Skeletal muscle satellite cell (primary cell): ENCODE data around the gene SFT2D1.

Experiments
- H3K27me3 ChIP-seq: 2 replicates; pipeline ENCODE4 v1.7.0; 2013; ENCODE audit warnings: low read length; ENCODE audit not compliant: control insufficient read depth, insufficient read depth
- H3K36me3 ChIP-seq: 2 replicates; pipeline ENCODE4 v1.7.0; 2013; ENCODE audit warnings: mild to moderate bottlenecking, control low read depth, low read length; ENCODE audit not compliant: insufficient read depth
- H3K4me1 ChIP-seq: 2 replicates; pipeline ENCODE4 v1.7.0; 2013; ENCODE audit warnings: low read length; ENCODE audit not compliant: control insufficient read depth, insufficient read depth
- H3K4me2 ChIP-seq: 2 replicates; pipeline ENCODE4 v1.7.0; 2013; ENCODE audit warnings: mild to moderate bottlenecking, low read length
- H3K4me3 ChIP-seq: 2 replicates; pipeline ENCODE4 v1.7.0; 2013; ENCODE audit warnings: low read length
- H3K9ac ChIP-seq: 2 replicates; pipeline ENCODE4 v1.7.0; 2013; ENCODE audit warnings: mild to moderate bottlenecking, low read depth, low read length, moderate library complexity
- H3K9me3 ChIP-seq: replicated peaks from 2 replicates; pipeline ENCODE4 v1.7.0; 2013; ENCODE audit warnings: mild to moderate bottlenecking, control low read depth, low read length

The SFT2D1 gene

GRCh38 chr6:166310634-166311033, 31.7 kb downstream of the SFT2D1 start:
- no peak overlapping the region for H3K4me3 ChIP-seq
- H3K36me3 ChIP-seq = no peaks in the 10 kb centered on the region
- H3K27me3 ChIP-seq = peaks cover 37% of the 10 kb centered on the region
- peaks cover 6% of the 10 kb centered on the region for H3K4me1 ChIP-seq
- no peaks in the 10 kb centered on the region for H3K9me3 ChIP-seq
- no peak overlapping the region for H3K9ac ChIP-seq
- H3K4me2 ChIP-seq = no peak overlapping the region

GRCh38 chr6:166309977-166310376, 32.4 kb downstream of the SFT2D1 start:
- H3K9ac ChIP-seq = no peak overlapping the region
- peaks cover 6% of the 10 kb centered on the region for H3K4me1 ChIP-seq
- H3K36me3 ChIP-seq = no peaks in the 10 kb centered on the region
- H3K27me3 ChIP-seq = peaks cover 44% of the 10 kb centered on the region
- H3K9me3 ChIP-seq = no peaks in the 10 kb centered on the region
- no peak overlapping the region for H3K4me2 ChIP-seq
- H3K4me3 ChIP-seq = no peak overlapping the region

- no peak overlapping the region for H3K4me3 ChIP-seq
- H3K9ac ChIP-seq = no peak overlapping the region
- H3K36me3 ChIP-seq = no peaks in the 10 kb centered on the region
- no peaks in the 10 kb centered on the region for H3K9me3 ChIP-seq
- H3K4me2 ChIP-seq = peak overlapping the region; percentile 87
- H3K4me1 ChIP-seq = peaks cover 6% of the 10 kb centered on the region
- H3K27me3 ChIP-seq = peaks cover 47% of the 10 kb centered on the region
Measured at GRCh38 chr6:166308769-166309589, 33.4 kb downstream of the SFT2D1 start.

GRCh38 chr6:166308033-166308768, 34.1 kb downstream of the SFT2D1 start, which contains the start of gene PRR18:
PRR18 (minus strand) TSS chr6:166308392; CDS start chr6:166308142, 250 bp downstream.
- Histone ChIP-seq H3K27me3 (peaks cover 48% of the 10 kb centered on the region), H3K36me3 (no peaks in the 10 kb centered on the region), H3K4me3 (peak within 1 kb of the TSS; percentile 64), H3K9me3 (no peaks in the 10 kb centered on the region), H3K9ac (no peak within 1 kb of the TSS), H3K4me1 (peaks cover 6% of the 10 kb centered on the region), H3K4me2 (peak within 1 kb of the TSS; percentile 87)

- Histone ChIP-seq H3K9me3 (no peaks in the 10 kb centered on the region), H3K9ac (no peak overlapping the region), H3K4me1 (peaks cover 6% of the 10 kb centered on the region), H3K4me2 (peak overlapping the region; percentile 87), H3K36me3 (no peaks in the 10 kb centered on the region), H3K4me3 (peak overlapping the region; percentile 64), H3K27me3 (peaks cover 51% of the 10 kb centered on the region)
Measured at GRCh38 chr6:166307082-166308032, 35.0 kb downstream of the SFT2D1 start.

GRCh38 chr6:166306378-166307081, 35.8 kb downstream of the SFT2D1 start:
- H3K9ac ChIP-seq = no peak overlapping the region
- H3K4me2 ChIP-seq = no peak overlapping the region
- H3K27me3 ChIP-seq = peaks cover 51% of the 10 kb centered on the region
- no peaks in the 10 kb centered on the region for H3K36me3 ChIP-seq
- peaks cover 6% of the 10 kb centered on the region for H3K4me1 ChIP-seq
- H3K9me3 ChIP-seq = no peaks in the 10 kb centered on the region
- H3K4me3 ChIP-seq = no peak overlapping the region

- H3K4me3 ChIP-seq = no peak overlapping the region
- H3K27me3 ChIP-seq = peaks cover 51% of the 10 kb centered on the region
- H3K9me3 ChIP-seq = no peaks in the 10 kb centered on the region
Measured at GRCh38 chr6:166305562-166306117, 36.7 kb downstream of the SFT2D1 start.

GRCh38 chr6:166304106-166304505, 38.2 kb downstream of the SFT2D1 start:
- Histone ChIP-seq H3K4me2 (no peak overlapping the region), H3K4me3 (no peak overlapping the region), H3K9me3 (no peaks in the 10 kb centered on the region), H3K27me3 (peaks cover 44% of the 10 kb centered on the region), H3K9ac (no peak overlapping the region), H3K36me3 (no peaks in the 10 kb centered on the region), H3K4me1 (peaks cover 6% of the 10 kb centered on the region)

More at GRCh38 chr6:166305562-166306117, 36.7 kb downstream of the SFT2D1 start:
- Histone ChIP-seq H3K4me2 (no peak overlapping the region), H3K36me3 (no peaks in the 10 kb centered on the region), H3K4me1 (peaks cover 6% of the 10 kb centered on the region), H3K9ac (no peak overlapping the region)

GRCh38 chr6:166301611-166302529, 40.5 kb downstream of the SFT2D1 start:
- Histone ChIP-seq H3K4me2 (no peak overlapping the region), H3K4me1 (no peaks in the 10 kb centered on the region), H3K36me3 (no peaks in the 10 kb centered on the region), H3K9ac (no peak overlapping the region), H3K9me3 (no peaks in the 10 kb centered on the region), H3K27me3 (peaks cover 29% of the 10 kb centered on the region), H3K4me3 (no peak overlapping the region)
